Pulmonary artery endothelial cell (primary cell): Measurements from ENCODE around the gene SPNS2. TPM values are rescaled to one million over a fixed set of nuclear protein-coding genes. Genes with fewer than 3 reads are reported as not detected.
"Not testable (repeated sequence)": the region's sequence is repeated elsewhere in the genome, so short reads cannot be mapped to it uniquely, and the experiment has no call there.

ENCODE experiments used
- DNase-seq: peaks from one replicate; pipeline ENCODE4 v3.0.0-alpha.2; 2011; ENCODE audit warnings: low read depth, low spot score
- total RNA-seq: library from RNA; depleted of rRNA; stranded (reverse); fragments of >200 nt; gene quantifications from 2 replicates; pipeline ENCODE4 v1.2.3, GENCODE V29; 2014

Gene SPNS2
- total RNA-seq, 1 donor from 2014 or later, result 6.2 TPM

DNA sequence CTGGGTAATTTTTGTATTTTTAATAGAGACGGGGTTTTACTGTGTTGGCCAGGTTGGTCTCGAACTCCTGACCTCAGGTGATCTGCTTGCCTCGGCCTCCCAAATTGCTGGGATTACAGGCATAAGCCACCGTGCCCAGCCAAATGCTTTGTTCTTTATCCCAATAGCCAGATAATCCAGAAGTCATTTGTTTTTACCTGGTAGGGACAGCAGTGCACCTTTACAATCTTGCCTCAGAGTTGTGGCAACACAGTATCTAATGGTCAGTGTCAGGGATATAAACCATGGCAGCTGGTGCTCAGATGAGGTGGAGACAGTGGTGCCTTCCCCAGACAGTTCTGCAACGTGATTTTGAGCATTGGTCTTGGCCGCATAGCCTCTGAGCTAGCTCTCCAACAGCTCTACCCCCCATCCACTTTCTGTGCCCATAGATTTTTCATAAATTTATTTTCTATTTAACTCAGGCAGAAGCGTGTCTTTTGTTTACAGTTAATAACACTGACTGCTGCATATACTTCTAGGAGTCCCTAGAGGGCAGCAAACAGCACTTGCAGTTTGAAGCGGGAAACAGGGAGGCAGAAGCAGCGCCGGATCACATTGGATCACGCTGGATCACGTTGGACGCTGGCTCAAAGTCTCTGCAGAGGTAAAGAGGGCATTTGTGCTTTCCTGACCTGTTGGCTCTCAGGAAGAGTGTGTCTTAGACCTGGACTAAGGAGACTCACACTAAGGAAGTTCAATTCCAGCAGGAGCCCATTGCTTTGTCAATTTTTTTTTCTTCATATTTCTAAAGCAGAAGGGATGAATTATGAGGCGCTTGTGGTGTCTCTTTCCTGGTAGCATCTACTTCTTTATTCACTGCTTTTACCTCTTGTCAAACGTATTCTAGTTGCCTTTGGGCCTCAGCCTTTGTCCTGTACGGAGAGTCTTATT lies 66.8 kb downstream of the SPNS2 start:
- DNase-seq, result peak; percentile 46

DNA sequence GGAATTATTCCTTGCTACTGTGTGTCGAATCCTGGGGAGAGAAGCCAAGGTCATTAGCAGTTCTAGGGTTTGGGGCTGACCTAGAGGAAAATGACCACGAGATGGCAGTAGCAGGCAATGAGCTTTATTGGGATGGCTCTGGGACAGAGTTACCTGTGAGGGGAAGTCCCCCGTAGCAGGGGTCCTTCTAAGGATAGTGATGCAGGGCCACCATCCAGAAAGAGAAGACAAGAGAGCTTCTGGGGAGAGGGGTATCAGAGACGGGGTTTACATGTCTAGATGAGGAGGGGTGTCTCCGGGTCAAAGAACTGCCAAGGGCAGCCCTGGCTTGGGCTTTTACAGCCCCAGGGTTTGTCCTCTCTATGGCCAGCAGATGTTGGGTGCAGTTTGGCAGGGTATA lies 68.1 kb downstream of the SPNS2 start:
- no peak for DNase-seq

DNA sequence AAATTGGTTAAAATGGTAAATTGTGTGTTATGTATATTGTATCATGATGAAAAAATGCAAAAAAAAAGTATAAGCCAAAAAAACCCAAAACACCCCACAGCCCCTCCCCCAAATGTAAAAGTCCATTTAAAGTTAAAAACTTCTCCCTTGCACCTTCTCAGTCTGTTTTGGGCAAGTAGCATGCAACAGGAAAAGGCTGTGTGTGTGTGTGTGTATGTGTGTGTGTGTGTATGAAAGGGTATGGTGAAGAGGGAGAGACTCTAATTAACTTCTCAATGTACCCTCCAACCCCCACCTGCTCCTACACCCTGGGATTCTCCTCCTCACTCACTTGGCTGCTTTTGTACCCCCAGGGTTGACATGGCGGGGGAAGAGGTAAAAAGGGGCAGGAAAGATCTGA lies 70.9 kb downstream of the SPNS2 start:
- no peak for DNase-seq

DNA sequence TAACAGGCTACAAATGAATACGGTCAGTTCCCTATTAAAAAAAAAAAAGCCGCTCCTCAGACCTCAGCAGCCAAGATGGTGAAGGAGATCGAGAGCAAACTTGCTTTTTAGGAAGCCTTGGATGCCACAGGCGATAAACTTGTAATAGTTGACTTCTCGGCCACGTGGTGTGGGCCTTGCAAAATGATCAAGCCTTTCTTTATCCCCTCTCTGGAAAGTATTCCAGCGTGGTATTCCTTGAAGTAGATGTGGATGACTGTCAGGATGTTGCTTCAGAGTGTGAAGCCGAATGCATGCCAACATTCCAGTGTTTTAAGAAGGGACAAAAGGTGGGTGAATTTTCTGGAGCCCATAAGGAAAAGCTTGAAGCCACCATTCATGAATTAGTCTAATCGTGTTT lies 73.5 kb downstream of the SPNS2 start:
- DNase-seq, result no peak

DNA sequence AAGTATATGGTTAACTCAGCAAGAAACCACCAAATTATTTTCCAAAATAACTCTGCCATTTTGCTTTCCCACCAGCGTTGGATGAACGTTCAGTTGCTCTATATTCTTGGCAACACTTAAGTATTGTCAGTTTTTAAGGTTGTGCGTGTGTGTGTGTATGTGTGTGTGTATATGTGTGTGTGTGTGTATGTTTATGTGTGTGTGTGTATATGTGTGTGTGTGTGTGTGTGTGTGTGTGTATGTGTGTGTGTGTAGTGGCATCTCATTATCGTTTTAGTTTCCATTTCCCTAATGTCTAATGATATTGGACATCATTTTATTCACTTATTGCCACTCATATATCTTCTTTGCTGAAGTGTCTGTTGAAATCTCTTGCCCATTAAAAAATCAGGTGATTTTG lies 74.4 kb downstream of the SPNS2 start:
- DNase-seq, result no peak

DNA sequence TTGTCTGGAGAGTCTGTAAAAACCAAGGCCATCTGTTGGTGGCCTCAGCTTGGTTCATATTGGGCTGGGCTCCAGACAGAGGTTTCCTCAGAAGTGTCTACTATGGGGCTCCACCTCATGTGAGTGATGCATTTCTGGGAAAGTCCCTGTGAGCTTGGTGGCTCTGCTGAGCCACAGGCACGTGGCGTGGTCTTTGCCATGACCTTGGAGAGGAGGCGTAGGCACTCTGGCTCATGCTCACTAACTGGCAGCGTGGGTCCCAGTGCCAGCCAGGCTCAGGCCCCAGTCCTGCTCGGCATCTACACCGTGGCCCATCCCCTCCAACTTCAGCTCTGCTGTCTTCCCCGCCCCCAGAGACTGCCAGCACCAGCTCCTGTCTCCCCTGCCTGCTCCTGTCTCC lies 75.0 kb downstream of the SPNS2 start:
- DNase-seq, result no peak

DNA sequence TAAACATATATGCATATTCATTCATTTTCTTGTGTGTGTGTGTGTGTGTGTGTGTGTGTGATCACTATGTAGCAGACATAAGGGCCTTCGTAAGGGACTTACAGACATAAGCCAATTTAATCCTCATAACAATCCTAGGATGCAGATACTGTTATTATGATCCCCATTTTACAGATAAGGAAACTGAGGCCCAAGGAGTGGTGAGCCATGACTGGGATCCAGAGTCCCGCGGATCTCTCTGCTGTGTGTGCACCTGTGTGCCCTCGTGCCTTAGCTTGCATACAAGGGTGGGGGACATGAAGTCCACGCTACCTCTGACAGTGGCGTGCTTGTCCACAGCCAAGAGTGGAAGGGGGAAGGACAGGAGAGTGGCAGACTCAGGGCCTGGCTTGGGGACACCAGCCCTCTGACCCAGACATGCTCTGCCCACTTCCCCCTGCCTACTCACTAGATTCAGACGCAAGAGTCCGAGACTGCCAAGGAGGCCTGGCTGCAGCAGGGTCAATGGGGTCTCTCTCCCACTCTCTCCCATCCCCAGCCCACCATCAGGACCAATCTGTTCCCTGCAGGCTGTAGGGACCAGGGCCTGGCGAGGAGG lies 75.9 kb downstream of the SPNS2 start:
- no peak for DNase-seq

DNA sequence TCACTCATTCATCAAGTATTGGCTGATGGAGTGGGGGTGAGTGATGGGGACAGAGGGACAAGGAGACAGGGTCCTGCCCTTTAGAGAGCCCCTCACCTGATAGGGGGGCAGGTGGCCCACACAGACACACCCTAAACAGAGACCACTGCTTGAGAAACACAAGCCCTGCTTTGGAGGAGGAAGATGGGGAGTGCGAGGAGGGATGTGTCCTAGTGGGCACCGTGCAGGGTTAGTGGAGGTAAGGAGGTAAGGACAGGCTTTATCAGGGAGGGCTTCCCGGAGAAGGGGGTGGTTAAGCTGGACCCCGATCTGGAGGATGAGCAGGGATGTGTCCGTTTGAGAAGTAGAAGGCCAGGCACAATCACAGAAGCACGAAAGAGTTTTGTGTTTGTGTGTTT lies 77.5 kb downstream of the SPNS2 start:
- DNase-seq, result no peak

DNA sequence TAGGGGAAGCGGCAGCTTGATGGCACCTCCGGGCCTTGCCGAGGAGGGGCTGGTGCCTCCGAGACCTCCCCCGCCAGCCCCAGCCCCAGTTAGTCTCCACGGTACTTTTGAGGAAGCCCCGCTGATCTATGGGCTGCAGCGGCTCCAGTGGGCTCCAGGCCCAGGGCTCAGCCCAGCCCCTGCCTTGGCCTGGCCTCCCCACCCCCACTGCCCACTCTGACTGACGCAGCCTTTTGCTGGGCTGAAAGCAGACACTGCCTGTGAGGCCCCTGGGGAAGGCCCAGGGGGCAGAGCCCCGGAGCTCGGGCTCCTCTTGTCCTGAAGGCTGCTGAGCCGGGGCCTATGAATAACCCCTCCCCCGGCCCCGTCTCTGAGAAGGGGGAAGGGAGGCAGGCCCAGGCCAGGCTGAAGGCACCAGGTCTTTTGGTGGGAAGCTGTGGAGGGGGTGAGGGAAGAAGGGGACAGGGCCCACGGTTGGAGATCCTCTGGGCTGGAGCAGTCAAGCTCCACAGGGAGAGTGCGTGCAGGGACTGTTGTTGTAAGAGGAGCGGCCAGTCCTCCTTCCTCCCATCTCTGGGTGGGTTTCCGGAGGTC lies 78.1 kb downstream of the SPNS2 start:
- no peak for DNase-seq

DNA sequence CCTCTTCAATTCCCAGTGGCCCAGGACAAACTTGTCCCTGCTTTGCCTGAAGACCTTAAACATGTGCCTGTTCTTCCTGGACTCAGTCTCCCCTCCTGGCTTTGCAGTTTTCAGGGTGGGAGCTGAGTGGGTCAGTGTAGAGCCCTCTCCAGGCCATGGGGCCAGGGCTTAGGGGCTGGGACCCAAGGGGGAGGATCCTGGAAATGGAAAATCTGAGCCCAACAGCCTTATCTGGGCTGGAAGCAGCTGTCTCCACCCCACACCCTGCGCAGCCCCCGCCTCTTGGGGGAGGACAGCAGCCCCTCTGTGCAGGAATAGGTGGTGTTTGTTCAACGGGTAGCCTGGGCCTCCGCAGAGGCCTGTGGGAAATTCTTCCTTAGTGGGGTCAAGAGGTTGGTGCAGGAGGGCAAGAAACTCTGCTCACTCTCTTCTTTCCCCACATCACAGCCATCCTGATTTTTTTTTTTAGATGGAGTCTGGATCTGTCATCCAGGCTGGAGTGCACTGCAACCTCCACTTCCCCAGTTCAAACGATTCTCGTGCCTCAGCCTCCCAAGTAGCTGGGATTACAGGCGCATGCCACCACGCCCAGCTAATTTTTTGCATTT lies 78.8 kb downstream of the SPNS2 start:
- no peak for DNase-seq

DNA sequence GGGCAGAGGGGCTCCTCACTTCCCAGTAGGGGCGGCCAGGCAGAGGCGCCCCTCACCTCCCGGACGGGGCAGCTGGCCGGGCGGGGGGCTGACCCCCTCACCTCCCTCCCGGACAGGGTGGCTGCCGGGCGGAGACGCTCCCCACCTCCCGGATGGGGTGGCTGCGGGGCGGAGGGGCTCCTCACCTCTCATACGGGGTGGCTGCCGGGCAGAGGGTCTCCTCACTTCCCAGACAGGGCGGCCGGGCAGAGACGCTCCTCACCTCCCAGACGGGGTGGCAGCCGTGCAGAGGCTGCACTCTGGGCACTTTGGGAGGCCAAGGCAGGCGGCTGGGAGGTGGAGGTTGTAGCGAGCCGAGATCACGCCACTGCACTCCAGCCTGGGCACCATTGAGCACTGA lies 79.7 kb downstream of the SPNS2 start:
- not testable (repeated sequence) for DNase-seq

DNA sequence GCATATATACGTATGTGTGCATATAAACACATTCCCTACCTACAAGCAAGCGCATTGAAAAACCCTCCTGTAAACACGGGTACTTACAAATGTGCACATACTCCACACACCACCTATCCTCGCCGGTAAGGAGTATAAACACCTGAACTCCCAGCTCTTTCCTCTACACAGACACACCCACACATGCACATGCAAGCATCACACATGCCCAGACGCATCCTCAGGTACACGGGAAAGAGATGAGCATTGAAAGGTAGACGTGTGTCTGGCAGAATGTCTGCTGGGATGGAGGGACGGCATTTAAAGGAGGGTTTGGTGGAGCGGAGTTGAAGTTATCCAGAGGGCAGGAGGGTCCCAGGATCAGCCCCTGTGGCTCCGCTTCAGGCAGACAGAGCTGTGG lies 81.0 kb downstream of the SPNS2 start:
- no peak for DNase-seq

DNA sequence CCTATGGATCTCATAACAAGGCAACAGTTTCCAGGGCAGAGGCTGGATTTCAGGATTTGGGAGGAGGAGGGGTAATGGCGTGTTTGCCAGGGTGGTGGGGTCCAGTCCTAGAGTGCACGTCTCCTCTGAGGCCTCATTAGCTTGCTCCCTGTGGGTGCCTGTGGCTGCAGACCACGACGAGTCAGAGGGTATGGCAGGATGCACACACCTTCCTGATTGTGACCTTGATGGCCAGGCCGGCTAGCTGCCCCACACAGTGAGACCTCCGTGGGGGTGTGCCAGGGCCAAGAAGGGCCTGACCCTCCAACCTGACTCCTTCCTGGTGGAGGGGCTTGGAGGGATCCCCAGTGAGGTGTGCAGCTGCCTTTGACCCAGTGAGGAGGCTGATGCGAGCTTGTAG lies 81.6 kb downstream of the SPNS2 start:
- no peak for DNase-seq

DNA sequence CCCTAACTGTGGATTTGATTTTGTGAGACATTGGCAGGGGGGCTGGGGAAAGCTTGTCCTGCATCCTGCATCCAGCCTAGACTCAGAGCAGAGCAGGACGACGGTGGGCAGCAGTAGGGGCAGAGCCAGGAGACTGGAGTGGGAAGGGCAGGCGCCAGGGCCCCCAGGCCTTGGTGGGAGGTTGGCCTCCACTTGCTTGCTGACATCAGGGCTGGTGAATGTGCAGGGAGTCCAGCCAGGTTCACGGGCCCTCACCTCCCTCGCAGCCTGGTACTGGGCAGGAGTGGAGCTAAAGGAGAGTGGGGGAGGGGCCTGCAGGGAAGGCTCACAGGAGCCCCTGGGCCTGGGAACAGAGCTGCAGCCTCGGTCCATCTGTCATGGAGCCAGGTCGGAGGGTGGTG lies 83.4 kb downstream of the SPNS2 start:
- DNase-seq, result no peak

DNA sequence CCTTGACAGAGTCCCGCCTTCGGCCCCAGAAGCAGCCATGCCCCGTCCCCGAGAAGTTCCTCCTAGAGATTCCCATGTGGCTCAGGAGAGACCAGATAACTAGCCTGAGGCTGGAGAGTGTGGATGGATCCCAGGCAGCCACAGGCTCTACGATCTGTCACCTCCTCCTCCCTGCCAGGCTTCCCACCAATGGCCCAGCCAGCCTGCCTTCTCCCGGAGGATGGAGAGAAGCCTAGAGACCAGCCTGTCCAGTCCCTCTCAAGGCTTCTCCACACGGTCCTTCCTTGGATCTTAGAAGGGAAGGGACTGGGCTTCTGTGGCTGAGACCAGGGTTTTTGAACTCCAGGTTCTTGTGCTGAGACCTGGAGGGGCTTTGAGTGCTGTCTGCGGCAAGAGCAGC lies 84.0 kb downstream of the SPNS2 start:
- DNase-seq, result no peak

DNA sequence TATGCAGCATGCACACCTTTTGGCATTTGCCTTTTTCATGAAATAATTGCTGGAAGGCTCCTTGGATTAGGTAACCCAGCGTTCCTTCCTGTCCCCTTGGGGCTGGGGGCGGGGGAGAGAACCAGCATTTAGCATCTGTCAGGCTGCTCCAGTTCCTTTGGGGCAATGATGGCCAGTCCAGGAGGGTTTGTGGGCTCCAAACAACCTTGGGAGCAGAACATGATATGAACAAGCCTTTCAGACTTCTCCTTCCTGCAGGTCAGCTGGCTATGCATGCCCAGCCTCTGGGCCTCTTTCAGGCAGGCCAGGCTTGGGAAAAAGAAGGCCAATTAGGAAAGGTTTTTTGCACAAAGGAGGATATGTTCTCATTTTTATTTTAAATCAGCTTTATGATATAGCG lies 84.5 kb downstream of the SPNS2 start:
- DNase-seq, result no peak

DNA sequence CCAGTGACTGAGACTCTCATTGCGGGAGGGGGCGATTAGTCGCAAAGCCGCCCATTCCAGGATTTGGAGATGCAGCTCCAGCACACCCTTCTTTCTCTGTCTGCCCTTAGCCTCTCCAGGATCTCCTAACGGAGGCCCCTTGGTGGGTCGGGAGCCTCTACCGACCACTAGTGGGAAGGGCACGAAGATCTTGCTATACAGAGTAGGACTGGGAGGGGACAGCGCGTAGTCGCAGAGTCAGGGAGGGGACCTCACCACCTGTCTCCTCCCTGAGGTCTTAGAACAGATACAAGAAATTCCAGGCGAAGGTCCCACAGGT lies 85.1 kb downstream of the SPNS2 start:
- DNase-seq, result no peak

DNA sequence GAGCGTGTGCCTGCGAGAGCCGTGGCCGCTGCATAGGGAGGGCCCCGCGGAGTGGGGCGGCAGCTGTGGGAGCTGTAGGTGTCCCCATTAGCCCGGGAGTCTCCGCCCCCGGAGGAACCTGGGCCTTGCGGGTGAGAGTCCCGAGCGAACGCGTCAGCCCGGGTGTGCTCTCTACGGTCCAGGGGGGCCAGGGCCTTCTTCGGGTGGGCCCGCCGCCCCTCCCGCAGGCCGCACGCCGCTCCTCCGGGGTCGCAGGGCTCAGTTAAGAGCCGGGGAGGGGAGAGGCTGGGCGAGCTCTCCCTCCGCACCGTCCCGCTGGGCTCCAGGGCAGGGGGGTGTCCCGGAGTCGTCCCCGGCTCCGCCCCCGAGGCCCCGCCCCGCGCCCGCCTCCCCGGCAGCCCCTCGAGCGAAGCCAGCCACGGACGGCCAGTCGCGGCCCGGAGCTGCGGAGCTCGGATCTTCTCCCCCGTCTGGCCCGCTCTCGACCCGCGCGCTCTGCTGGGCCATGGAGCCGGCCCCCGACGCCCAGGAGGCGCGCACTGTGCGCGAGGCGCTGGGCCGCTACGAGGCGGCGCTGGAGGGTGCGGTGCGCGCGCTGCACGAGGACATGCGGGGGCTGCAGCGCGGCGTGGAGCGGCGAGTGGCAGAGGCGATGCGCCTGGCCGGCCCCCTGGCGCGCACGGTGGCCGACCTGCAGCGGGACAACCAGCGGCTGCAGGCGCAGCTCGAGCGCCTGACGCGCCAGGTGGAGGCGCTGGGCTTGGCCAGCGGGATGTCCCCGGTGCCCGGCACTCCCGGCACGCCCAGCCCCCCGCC lies 85.6 kb downstream of the SPNS2 start, which contains the start of gene SMTNL2:
Gene SMTNL2, plus strand, starts transcription at position 429 of the 816 bp plus-strand sequence. Its CDS starts 77 bp downstream, at position 506.
- no peak for DNase-seq

DNA sequence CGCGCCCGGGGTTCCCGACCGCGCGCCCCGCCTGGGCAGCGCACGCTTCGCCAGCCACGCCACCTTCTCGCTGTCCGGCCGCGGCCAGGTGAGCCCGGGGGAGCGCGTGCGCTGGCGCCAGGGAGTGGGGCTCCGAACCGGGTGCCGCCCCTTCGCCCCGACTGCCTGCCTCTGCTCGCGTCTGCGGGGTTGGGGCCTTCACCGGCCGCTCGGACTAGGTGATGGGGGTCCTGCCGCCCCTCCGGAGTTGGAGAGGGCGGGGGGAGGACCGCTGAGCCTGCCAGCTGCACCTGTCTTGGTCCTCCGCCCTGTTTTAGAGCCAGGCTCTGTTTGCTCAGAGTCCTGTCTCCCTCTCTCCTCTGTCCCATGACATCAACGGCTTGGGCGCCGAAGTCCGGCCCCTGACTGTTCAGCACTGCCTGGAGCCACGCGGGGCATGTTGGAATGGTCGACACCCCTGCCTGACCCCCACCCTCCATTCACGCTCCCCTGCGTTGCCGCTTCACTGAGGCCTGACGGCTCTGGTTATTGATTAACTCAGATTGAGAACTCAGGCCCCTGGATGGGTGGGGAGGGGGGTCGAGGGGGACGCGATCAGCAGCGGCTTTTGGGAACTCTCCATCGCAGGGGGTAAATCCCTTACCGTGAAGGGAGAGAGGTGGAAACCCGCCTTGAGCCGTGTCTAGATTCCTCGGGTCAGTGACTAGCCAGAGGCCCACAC lies 86.4 kb downstream of the SPNS2 start:
- no peak for DNase-seq

DNA sequence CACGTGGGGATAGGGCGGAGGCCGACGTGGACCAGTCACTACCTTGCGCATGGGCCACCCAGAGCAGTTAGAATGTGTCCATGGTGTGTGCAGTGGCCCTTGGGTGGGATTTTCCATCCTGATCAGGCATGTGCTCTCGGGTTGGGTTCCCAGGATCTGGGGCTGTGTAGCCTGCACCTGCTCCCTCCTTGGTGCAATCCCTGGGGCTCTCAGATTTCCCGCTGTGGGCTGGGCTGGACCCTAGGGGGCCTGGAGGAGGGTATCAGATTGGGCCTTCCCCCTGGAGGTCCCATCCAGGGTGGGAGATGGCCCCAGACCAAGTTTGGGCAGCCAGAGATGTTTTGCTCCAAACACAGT lies 86.9 kb downstream of the SPNS2 start:
- DNase-seq, result no peak

DNA sequence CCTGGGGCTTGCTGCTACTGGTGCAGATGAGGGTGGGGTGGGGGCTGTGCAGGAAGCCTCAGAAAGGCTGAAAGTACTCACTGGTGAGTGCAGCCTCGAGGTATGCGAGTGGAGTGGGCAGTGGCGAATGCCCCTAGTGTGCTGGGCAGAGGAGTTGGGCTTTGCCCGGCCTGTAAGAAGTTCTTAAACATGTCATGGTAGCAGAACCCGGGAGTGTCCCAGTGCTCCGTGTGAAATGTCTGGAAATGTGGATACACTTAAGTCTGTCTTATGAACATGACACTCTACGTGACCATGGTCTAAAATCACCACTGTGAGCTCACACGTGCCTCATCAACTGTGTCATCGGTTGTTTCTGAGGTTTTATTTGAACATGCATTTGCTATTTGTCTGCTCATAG lies 87.4 kb downstream of the SPNS2 start:
- DNase-seq, result no peak
